ENCODE results near the gene PRAME. TPM values are rescaled to one million over a fixed set of nuclear protein-coding genes. Genes with fewer than 3 reads are reported as not detected.

The PRAME gene
- total RNA-seq, 1 donor, result 0.36 TPM

Small RNA genes within 50 kb of the gene (small RNA-seq; reads per million reads assigned to genes)
- not detected for gene IGLV2-34

Other genes with a start within 250 kb of the PRAME start
- gene ZNF280B, start 50.5 kb downstream of the PRAME start, total RNA-seq, result 1.1 and 1.5 TPM in 2 replicates
- gene ZNF280A, start 39.0 kb downstream of the PRAME start, total RNA-seq, result not detected in 2 replicates
- not detected in 2 replicates for gene GGTLC2, start 85.3 kb upstream of the PRAME start, total RNA-seq